ENCODE data around the gene CFAP100. TPM values are rescaled to one million over a fixed set of nuclear protein-coding genes. Genes with fewer than 3 reads are reported as not detected.

CFAP100 gene
- total RNA-seq, 1 experiment from 2014 or later: not detected

- Histone ChIP-seq H3K79me2 (ENCODE audit: insufficient read depth, low read length) (no peaks in the 10 kb centered on the region), H3K9me2 (ENCODE audit: insufficient read depth) (no peaks in the 10 kb centered on the region), H2AFZ (ENCODE audit: low read depth, low read length, poor library complexity, severe bottlenecking) (no peak overlapping the region), H3K4me3 (replicated peaks in 1 of 2; ENCODE audit: low read depth in 1 of 2, low read length in 2 of 2) (no peak overlapping the region), H3K4me1 (ENCODE audit: control insufficient read depth in 1 of 2, insufficient read depth in 2 of 2, low read length in 2 of 2) (no peaks in the 10 kb centered on the region), H3K9me3 (ENCODE audit: control insufficient read depth in 1 of 2, insufficient read depth in 1 of 2, low read depth in 1 of 2, low read length in 2 of 2) (no peaks in the 10 kb centered on the region), H3K9ac (ENCODE audit: low read length) (no peak overlapping the region), H3K27ac (ENCODE audit: low read depth, low read length) (no peak overlapping the region), H3K27me3 (ENCODE audit: insufficient read depth, low read length) (no peaks in the 10 kb centered on the region), H4K20me1 (ENCODE audit: insufficient read depth) (no peaks in the 10 kb centered on the region), H3K4me2 (ENCODE audit: low read length) (no peak overlapping the region), H3K36me3 (ENCODE audit: control insufficient read depth in 1 of 2, insufficient read depth in 2 of 2, low read length in 2 of 2) (no peaks in the 10 kb centered on the region)
- TF ChIP-seq ELF1 (IDR thresholded peaks at IDR 0.05; ENCODE audit: borderline replicate concordance, low read depth): no peak
- no peak for TF ChIP-seq SP1 (IDR thresholded peaks at IDR 0.05; ENCODE audit: low read depth)
- TF ChIP-seq EZH2 (IDR thresholded peaks at IDR 0.05): no peak
- no peak for TF ChIP-seq MAX (IDR thresholded peaks at IDR 0.05)
- no peak for TF ChIP-seq POLR2A (IDR thresholded peaks at IDR 0.05; ENCODE audit: borderline replicate concordance, extremely low read depth, insufficient read depth, insufficient read length)
- TF ChIP-seq RAD21 (IDR thresholded peaks at IDR 0.05; ENCODE audit: low read depth): peak; percentile 49; the same call in 1 of the 2 replicates
- no peak for TF ChIP-seq CEBPB (IDR thresholded peaks at IDR 0.05; ENCODE audit: low read depth)
- no peak for TF ChIP-seq REST (IDR thresholded peaks at IDR 0.05; ENCODE audit: low read depth)
- peak; percentile 32; the same call in 1 of the 2 replicates for ATAC-seq
- DNase-seq (ENCODE audit: low read depth, low spot score): no peak
- RAD21 ChIA-PET (ENCODE audit: low non-redundant PET in 1 of 2, low total read pairs in 2 of 2, uncharacterized antibody in 2 of 2, unreplicated experiment in 2 of 2): interaction anchor here in 1 of 2 experiments (0.7 kb wide), 1 partner anchor 42 kb away, joined by 3 read pairs; no protein-coding TSS in a partner anchor
- POLR2A ChIA-PET: no interaction called here
- CTCF ChIA-PET: no interaction called here
- intact Hi-C loops (cut with micrococcal nuclease): no loop called here
- no TSS peak for BruUV-seq (replicated peaks)
Measured at GRCh38 chr3:126365351-126366277, 29.1 kb upstream of the CFAP100 start.
